ENCODE results near the gene NEK9.

Gene NEK9

GRCh38 chr14:75101491-75101890, 25.4 kb downstream of the NEK9 start:
- Histone ChIP-seq H3K4me1 (ENCODE audit: control insufficient read depth, insufficient read depth, low read length) (no peaks in the 10 kb centered on the region), H3K27me3 (ENCODE audit: control insufficient read depth, insufficient read depth, low read length) (no peaks in the 10 kb centered on the region), H3K9me3 (ENCODE audit: control insufficient read depth, insufficient read depth, low read depth, low read length) (no peaks in the 10 kb centered on the region), H3K36me3 (ENCODE audit: control insufficient read depth, insufficient read depth, low read length) (peaks cover 76% of the 10 kb centered on the region), H3K4me3 (ENCODE audit: low read depth, low read length) (no peak overlapping the region), H3K9ac (ENCODE audit: low read length) (no peak overlapping the region), H3K27ac (ENCODE audit: low read depth, low read length) (no peak overlapping the region)

GRCh38 chr14:75098682-75099081, 28.2 kb downstream of the NEK9 start:
- Histone ChIP-seq H3K27me3 (ENCODE audit: control insufficient read depth, insufficient read depth, low read length) (no peaks in the 10 kb centered on the region), H3K9me3 (ENCODE audit: control insufficient read depth, insufficient read depth, low read depth, low read length) (no peaks in the 10 kb centered on the region), H3K9ac (ENCODE audit: low read length) (no peak overlapping the region), H3K27ac (ENCODE audit: low read depth, low read length) (no peak overlapping the region), H3K4me3 (ENCODE audit: low read depth, low read length) (no peak overlapping the region), H3K36me3 (ENCODE audit: control insufficient read depth, insufficient read depth, low read length) (peaks cover 83% of the 10 kb centered on the region), H3K4me1 (ENCODE audit: control insufficient read depth, insufficient read depth, low read length) (no peaks in the 10 kb centered on the region)

GRCh38 chr14:75098212-75098611, 28.6 kb downstream of the NEK9 start:
- peaks cover 80% of the 10 kb centered on the region for H3K36me3 ChIP-seq (ENCODE audit: control insufficient read depth, insufficient read depth, low read length)
- no peaks in the 10 kb centered on the region for H3K4me1 ChIP-seq (ENCODE audit: control insufficient read depth, insufficient read depth, low read length)
- H3K27me3 ChIP-seq (ENCODE audit: control insufficient read depth, insufficient read depth, low read length), result no peaks in the 10 kb centered on the region
- no peak overlapping the region for H3K27ac ChIP-seq (ENCODE audit: low read depth, low read length)
- H3K9ac ChIP-seq (ENCODE audit: low read length), result no peak overlapping the region
- no peaks in the 10 kb centered on the region for H3K9me3 ChIP-seq (ENCODE audit: control insufficient read depth, insufficient read depth, low read depth, low read length)
- H3K4me3 ChIP-seq (ENCODE audit: low read depth, low read length), result no peak overlapping the region

- Histone ChIP-seq H3K36me3 (ENCODE audit: control insufficient read depth, insufficient read depth, low read length) (peaks cover 73% of the 10 kb centered on the region), H3K9me3 (ENCODE audit: control insufficient read depth, insufficient read depth, low read depth, low read length) (no peaks in the 10 kb centered on the region), H3K27me3 (ENCODE audit: control insufficient read depth, insufficient read depth, low read length) (no peaks in the 10 kb centered on the region), H3K4me3 (ENCODE audit: low read depth, low read length) (no peak overlapping the region), H3K27ac (ENCODE audit: low read depth, low read length) (no peak overlapping the region), H3K9ac (ENCODE audit: low read length) (no peak overlapping the region), H3K4me1 (ENCODE audit: control insufficient read depth, insufficient read depth, low read length) (peaks cover 4% of the 10 kb centered on the region; the same call in 1 of the 2 replicates)
Measured at GRCh38 chr14:75096959-75097358, 29.9 kb downstream of the NEK9 start.

GRCh38 chr14:75095690-75096089, 31.2 kb downstream of the NEK9 start:
- Histone ChIP-seq H3K9ac (ENCODE audit: low read length) (no peak overlapping the region), H3K4me3 (ENCODE audit: low read depth, low read length) (no peak overlapping the region), H3K36me3 (ENCODE audit: control insufficient read depth, insufficient read depth, low read length) (peaks cover 71% of the 10 kb centered on the region), H3K9me3 (ENCODE audit: control insufficient read depth, insufficient read depth, low read depth, low read length) (no peaks in the 10 kb centered on the region), H3K27me3 (ENCODE audit: control insufficient read depth, insufficient read depth, low read length) (no peaks in the 10 kb centered on the region), H3K4me1 (ENCODE audit: control insufficient read depth, insufficient read depth, low read length) (peaks cover 4% of the 10 kb centered on the region; the same call in 1 of the 2 replicates), H3K27ac (ENCODE audit: low read depth, low read length) (no peak overlapping the region)

GRCh38 chr14:75094896-75095295, 32.0 kb downstream of the NEK9 start:
- H3K4me1 ChIP-seq (ENCODE audit: control insufficient read depth, insufficient read depth, low read length), result peaks cover 4% of the 10 kb centered on the region; the same call in 1 of the 2 replicates
- H3K36me3 ChIP-seq (ENCODE audit: control insufficient read depth, insufficient read depth, low read length), result peaks cover 70% of the 10 kb centered on the region
- no peak overlapping the region for H3K9ac ChIP-seq (ENCODE audit: low read length)
- H3K27me3 ChIP-seq (ENCODE audit: control insufficient read depth, insufficient read depth, low read length), result no peaks in the 10 kb centered on the region
- H3K4me3 ChIP-seq (ENCODE audit: low read depth, low read length), result no peak overlapping the region
- no peak overlapping the region for H3K27ac ChIP-seq (ENCODE audit: low read depth, low read length)
- no peaks in the 10 kb centered on the region for H3K9me3 ChIP-seq (ENCODE audit: control insufficient read depth, insufficient read depth, low read depth, low read length)

GRCh38 chr14:75092698-75093097, 34.1 kb downstream of the NEK9 start:
- H3K27ac ChIP-seq (ENCODE audit: low read depth, low read length), result no peak overlapping the region
- H3K4me3 ChIP-seq (ENCODE audit: low read depth, low read length), result no peak overlapping the region
- H3K9me3 ChIP-seq (ENCODE audit: control insufficient read depth, insufficient read depth, low read depth, low read length), result no peaks in the 10 kb centered on the region
- no peak overlapping the region for H3K9ac ChIP-seq (ENCODE audit: low read length)
- H3K27me3 ChIP-seq (ENCODE audit: control insufficient read depth, insufficient read depth, low read length), result no peaks in the 10 kb centered on the region
- peaks cover 64% of the 10 kb centered on the region for H3K36me3 ChIP-seq (ENCODE audit: control insufficient read depth, insufficient read depth, low read length)
- H3K4me1 ChIP-seq (ENCODE audit: control insufficient read depth, insufficient read depth, low read length), result peaks cover 4% of the 10 kb centered on the region; the same call in 1 of the 2 replicates

- H3K9me3 ChIP-seq (ENCODE audit: control insufficient read depth, insufficient read depth, low read depth, low read length), result no peaks in the 10 kb centered on the region
- H3K9ac ChIP-seq (ENCODE audit: low read length), result no peak overlapping the region
- H3K4me3 ChIP-seq (ENCODE audit: low read depth, low read length), result no peak overlapping the region
- peaks cover 64% of the 10 kb centered on the region for H3K36me3 ChIP-seq (ENCODE audit: control insufficient read depth, insufficient read depth, low read length)
- no peak overlapping the region for H3K27ac ChIP-seq (ENCODE audit: low read depth, low read length)
- H3K4me1 ChIP-seq (ENCODE audit: control insufficient read depth, insufficient read depth, low read length), result peaks cover 4% of the 10 kb centered on the region; the same call in 1 of the 2 replicates
- H3K27me3 ChIP-seq (ENCODE audit: control insufficient read depth, insufficient read depth, low read length), result no peaks in the 10 kb centered on the region
Measured at GRCh38 chr14:75091251-75091650, 35.6 kb downstream of the NEK9 start.

- Histone ChIP-seq H3K9ac (ENCODE audit: low read length) (no peak overlapping the region), H3K4me1 (ENCODE audit: control insufficient read depth, insufficient read depth, low read length) (peaks cover 4% of the 10 kb centered on the region; the same call in 1 of the 2 replicates), H3K4me3 (ENCODE audit: low read depth, low read length) (no peak overlapping the region), H3K27me3 (ENCODE audit: control insufficient read depth, insufficient read depth, low read length) (no peaks in the 10 kb centered on the region), H3K27ac (ENCODE audit: low read depth, low read length) (no peak overlapping the region), H3K36me3 (ENCODE audit: control insufficient read depth, insufficient read depth, low read length) (peaks cover 64% of the 10 kb centered on the region), H3K9me3 (ENCODE audit: control insufficient read depth, insufficient read depth, low read depth, low read length) (no peaks in the 10 kb centered on the region)
Measured at GRCh38 chr14:75090353-75090752, 36.5 kb downstream of the NEK9 start.

- Histone ChIP-seq H3K4me3 (ENCODE audit: low read depth, low read length) (no peak overlapping the region), H3K9me3 (ENCODE audit: control insufficient read depth, insufficient read depth, low read depth, low read length) (no peaks in the 10 kb centered on the region), H3K9ac (ENCODE audit: low read length) (no peak overlapping the region), H3K36me3 (ENCODE audit: control insufficient read depth, insufficient read depth, low read length) (peaks cover 64% of the 10 kb centered on the region), H3K27ac (ENCODE audit: low read depth, low read length) (no peak overlapping the region), H3K4me1 (ENCODE audit: control insufficient read depth, insufficient read depth, low read length) (peaks cover 4% of the 10 kb centered on the region; the same call in 1 of the 2 replicates), H3K27me3 (ENCODE audit: control insufficient read depth, insufficient read depth, low read length) (no peaks in the 10 kb centered on the region)
Measured at GRCh38 chr14:75088566-75089373, 38.1 kb downstream of the NEK9 start.

- Histone ChIP-seq H3K36me3 (ENCODE audit: control insufficient read depth, insufficient read depth, low read length) (peaks cover 67% of the 10 kb centered on the region), H3K9ac (ENCODE audit: low read length) (no peak overlapping the region), H3K27me3 (ENCODE audit: control insufficient read depth, insufficient read depth, low read length) (no peaks in the 10 kb centered on the region), H3K4me1 (ENCODE audit: control insufficient read depth, insufficient read depth, low read length) (peaks cover 4% of the 10 kb centered on the region; the same call in 1 of the 2 replicates), H3K9me3 (ENCODE audit: control insufficient read depth, insufficient read depth, low read depth, low read length) (no peaks in the 10 kb centered on the region), H3K4me3 (ENCODE audit: low read depth, low read length) (no peak overlapping the region), H3K27ac (ENCODE audit: low read depth, low read length) (no peak overlapping the region)
Measured at GRCh38 chr14:75088153-75088552, 38.7 kb downstream of the NEK9 start.

All from HUES6 (cell line).